ENCODE measurements around the gene PERM1. TPM values are rescaled to one million over a fixed set of nuclear protein-coding genes. Genes with fewer than 3 reads are reported as not detected.

The PERM1 gene
- total RNA-seq, 1 experiment from 2014 or later = not detected

GRCh38 chr1:981491-981954, 370 bp downstream of the PERM1 start:
- no peak overlapping the region for H3K27ac Mint-ChIP-seq (ENCODE audit: unreplicated experiment)
- H3K36me3 Mint-ChIP-seq (ENCODE audit: insufficient read depth, unreplicated experiment) = peaks cover 7% of the 10 kb centered on the region
- H3K4me3 Mint-ChIP-seq (ENCODE audit: low read depth, unreplicated experiment) = no peak overlapping the region
- intact Hi-C loops (cut with micrococcal nuclease; ENCODE audit: unreplicated experiment) = no loop called here
- BruUV-seq (replicated peaks) = no TSS peak
- CTCF ChIA-PET = no interaction called here
- TF ChIP-seq CTCF (IDR thresholded peaks at IDR 0.05; ENCODE audit: unreplicated experiment) = no peak
- peaks cover 47% of the 10 kb centered on the region for H3K27me3 Mint-ChIP-seq (ENCODE audit: unreplicated experiment)
- H3K4me1 Mint-ChIP-seq (ENCODE audit: low read depth, unreplicated experiment) = peaks cover 7% of the 10 kb centered on the region
- no peaks in the 10 kb centered on the region for H3K9me3 Mint-ChIP-seq (ENCODE audit: low read depth, unreplicated experiment)
- no peak for DNase-seq

- Mint-ChIP-seq H3K9me3 (ENCODE audit: low read depth, unreplicated experiment) (no peaks in the 10 kb centered on the region), H3K36me3 (ENCODE audit: insufficient read depth, unreplicated experiment) (peaks cover 13% of the 10 kb centered on the region), H3K27me3 (ENCODE audit: unreplicated experiment) (peaks cover 42% of the 10 kb centered on the region), H3K27ac (ENCODE audit: unreplicated experiment) (no peak overlapping the region), H3K4me3 (ENCODE audit: low read depth, unreplicated experiment) (no peak overlapping the region), H3K4me1 (ENCODE audit: low read depth, unreplicated experiment) (peaks cover 12% of the 10 kb centered on the region)
- DNase-seq = no peak
- no peak for TF ChIP-seq CTCF (IDR thresholded peaks at IDR 0.05; ENCODE audit: unreplicated experiment)
- CTCF ChIA-PET = interaction anchor here (0.7 kb wide), 1 partner anchor 21 kb away, joined by 4 read pairs; no protein-coding TSS in a partner anchor
- intact Hi-C loops (cut with micrococcal nuclease; ENCODE audit: unreplicated experiment) = no loop called here
- no TSS peak for BruUV-seq (replicated peaks)
Measured at GRCh38 chr1:980602-981395, 1.1 kb downstream of the PERM1 start.

- no TSS peak for BruUV-seq (replicated peaks)
- H3K4me1 Mint-ChIP-seq (ENCODE audit: low read depth, unreplicated experiment) = peaks cover 18% of the 10 kb centered on the region
- no peak overlapping the region for H3K4me3 Mint-ChIP-seq (ENCODE audit: low read depth, unreplicated experiment)
- H3K27ac Mint-ChIP-seq (ENCODE audit: unreplicated experiment) = no peak overlapping the region
- intact Hi-C loops (cut with micrococcal nuclease; ENCODE audit: unreplicated experiment) = no loop called here
- H3K36me3 Mint-ChIP-seq (ENCODE audit: insufficient read depth, unreplicated experiment) = peaks cover 19% of the 10 kb centered on the region
- no peaks in the 10 kb centered on the region for H3K9me3 Mint-ChIP-seq (ENCODE audit: low read depth, unreplicated experiment)
- H3K27me3 Mint-ChIP-seq (ENCODE audit: unreplicated experiment) = peaks cover 36% of the 10 kb centered on the region
- CTCF ChIA-PET = interaction anchor here (0.7 kb wide), 1 partner anchor 22 kb away, joined by 4 read pairs; no protein-coding TSS in a partner anchor
- no peak for DNase-seq
- TF ChIP-seq CTCF (IDR thresholded peaks at IDR 0.05; ENCODE audit: unreplicated experiment) = no peak
Measured at GRCh38 chr1:980137-980571, 1.7 kb downstream of the PERM1 start.

- Mint-ChIP-seq H3K4me1 (ENCODE audit: low read depth, unreplicated experiment) (peaks cover 18% of the 10 kb centered on the region), H3K36me3 (ENCODE audit: insufficient read depth, unreplicated experiment) (peaks cover 23% of the 10 kb centered on the region), H3K9me3 (ENCODE audit: low read depth, unreplicated experiment) (no peaks in the 10 kb centered on the region), H3K27ac (ENCODE audit: unreplicated experiment) (no peak overlapping the region), H3K4me3 (ENCODE audit: low read depth, unreplicated experiment) (no peak overlapping the region), H3K27me3 (ENCODE audit: unreplicated experiment) (peaks cover 34% of the 10 kb centered on the region)
- DNase-seq = no peak
- BruUV-seq (replicated peaks) = no TSS peak
- CTCF ChIA-PET = no interaction called here
- intact Hi-C loops (cut with micrococcal nuclease; ENCODE audit: unreplicated experiment) = no loop called here
- TF ChIP-seq CTCF (IDR thresholded peaks at IDR 0.05; ENCODE audit: unreplicated experiment) = no peak
Measured at GRCh38 chr1:979744-980072, 2.2 kb downstream of the PERM1 start.

Data from Calu3 (cell line).